GM12873 (cell line): ENCODE measurements around the gene WDFY2.

Source experiments
- TF ChIP-seq, protein P1 (sequence below): IDR thresholded peaks from 2 replicates; pipeline ENCODE4 v1.5.1; 2012; ENCODE audit warnings: low read depth, mild to moderate bottlenecking, moderate library complexity, low read length, control low read depth; ENCODE audit not compliant: insufficient read depth; ENCODE audit errors: missing control alignments

The WDFY2 gene

GRCh38 chr13:51803422-51804294 lies 219.4 kb downstream of the WDFY2 start, which contains the start of gene DHRS12:
TSS of gene DHRS12 (minus strand) at chr13:51804163. CDS start at chr13:51799659, 4,504 bp downstream.
- TF ChIP-seq, protein P1, sequence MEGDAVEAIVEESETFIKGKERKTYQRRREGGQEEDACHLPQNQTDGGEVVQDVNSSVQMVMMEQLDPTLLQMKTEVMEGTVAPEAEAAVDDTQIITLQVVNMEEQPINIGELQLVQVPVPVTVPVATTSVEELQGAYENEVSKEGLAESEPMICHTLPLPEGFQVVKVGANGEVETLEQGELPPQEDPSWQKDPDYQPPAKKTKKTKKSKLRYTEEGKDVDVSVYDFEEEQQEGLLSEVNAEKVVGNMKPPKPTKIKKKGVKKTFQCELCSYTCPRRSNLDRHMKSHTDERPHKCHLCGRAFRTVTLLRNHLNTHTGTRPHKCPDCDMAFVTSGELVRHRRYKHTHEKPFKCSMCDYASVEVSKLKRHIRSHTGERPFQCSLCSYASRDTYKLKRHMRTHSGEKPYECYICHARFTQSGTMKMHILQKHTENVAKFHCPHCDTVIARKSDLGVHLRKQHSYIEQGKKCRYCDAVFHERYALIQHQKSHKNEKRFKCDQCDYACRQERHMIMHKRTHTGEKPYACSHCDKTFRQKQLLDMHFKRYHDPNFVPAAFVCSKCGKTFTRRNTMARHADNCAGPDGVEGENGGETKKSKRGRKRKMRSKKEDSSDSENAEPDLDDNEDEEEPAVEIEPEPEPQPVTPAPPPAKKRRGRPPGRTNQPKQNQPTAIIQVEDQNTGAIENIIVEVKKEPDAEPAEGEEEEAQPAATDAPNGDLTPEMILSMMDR: peak; percentile 7

GRCh38 chr13:51804295-51805172 lies 220.3 kb downstream of the WDFY2 start:
- TF ChIP-seq, protein P1: no peak

GRCh38 chr13:51805313-51805712 lies 221.1 kb downstream of the WDFY2 start:
- TF ChIP-seq, protein P1: no peak

DNA sequence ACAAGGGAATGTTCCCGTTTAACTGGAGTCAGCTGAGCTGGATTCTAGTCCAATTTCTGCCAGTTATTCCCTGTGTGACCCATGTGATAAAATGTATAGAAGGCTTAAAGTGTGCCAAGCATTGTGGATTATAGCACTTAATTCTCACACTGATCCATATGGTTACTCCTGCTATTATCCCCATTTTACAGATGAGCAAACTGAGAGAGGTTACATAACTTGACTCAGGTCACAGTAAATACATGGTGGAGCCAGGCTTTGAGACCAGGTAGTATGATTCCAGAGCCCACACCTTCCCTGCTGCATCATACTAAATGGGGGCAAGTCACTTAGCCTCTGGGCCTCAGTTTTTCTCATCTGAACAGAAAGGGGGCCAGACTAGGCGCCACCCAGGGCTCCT lies 221.7 kb downstream of the WDFY2 start:
- TF ChIP-seq, protein P1: no peak

DNA sequence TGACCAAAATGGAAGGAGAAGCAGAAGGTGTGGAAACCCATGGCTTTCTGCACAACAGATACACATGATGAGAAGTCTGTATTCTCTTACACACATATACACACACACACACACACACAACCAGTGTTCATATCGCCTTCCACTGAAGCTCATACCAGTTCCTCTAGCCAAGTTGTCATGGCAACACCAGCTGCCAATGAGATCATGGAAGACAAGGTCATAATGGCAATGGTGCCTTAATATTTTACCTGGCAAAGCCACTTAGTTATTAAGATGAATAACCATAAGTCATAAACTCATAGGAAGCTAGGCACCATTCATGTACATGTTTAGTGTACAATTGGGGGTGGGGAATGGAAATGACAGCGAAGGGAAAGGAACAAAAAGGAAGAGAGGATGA lies 222.3 kb downstream of the WDFY2 start:
- TF ChIP-seq, protein P1: no peak

- TF ChIP-seq, protein P1: no peak
These were observed 222.8 kb downstream of the WDFY2 start for GRCh38 chr13:51807041-51807440.

DNA sequence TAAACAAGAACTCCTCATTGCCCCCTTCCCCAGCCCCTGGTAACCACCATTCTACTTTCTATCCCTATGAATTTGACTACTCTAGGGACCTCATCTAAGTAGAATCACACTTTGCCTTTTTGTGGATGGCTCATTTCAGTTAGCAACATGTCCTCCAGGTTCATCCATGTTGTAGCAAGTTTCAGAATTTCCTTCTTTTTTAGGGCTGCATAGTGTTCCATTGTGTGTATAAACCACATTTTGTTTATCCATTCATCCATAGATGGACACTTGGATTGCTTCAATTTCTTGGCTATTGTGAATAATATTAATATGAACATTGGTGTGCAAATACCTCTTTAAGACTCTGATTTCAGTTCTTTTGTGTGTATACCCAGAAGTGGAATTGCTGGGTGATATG lies 224.5 kb downstream of the WDFY2 start:
- TF ChIP-seq, protein P1: no peak
